ENCODE results near the gene EVA1C.
"Not testable (repeated sequence)": the region's sequence is repeated elsewhere in the genome, so short reads cannot be mapped to it uniquely, and the experiment has no call there.

EVA1C gene

DNA sequence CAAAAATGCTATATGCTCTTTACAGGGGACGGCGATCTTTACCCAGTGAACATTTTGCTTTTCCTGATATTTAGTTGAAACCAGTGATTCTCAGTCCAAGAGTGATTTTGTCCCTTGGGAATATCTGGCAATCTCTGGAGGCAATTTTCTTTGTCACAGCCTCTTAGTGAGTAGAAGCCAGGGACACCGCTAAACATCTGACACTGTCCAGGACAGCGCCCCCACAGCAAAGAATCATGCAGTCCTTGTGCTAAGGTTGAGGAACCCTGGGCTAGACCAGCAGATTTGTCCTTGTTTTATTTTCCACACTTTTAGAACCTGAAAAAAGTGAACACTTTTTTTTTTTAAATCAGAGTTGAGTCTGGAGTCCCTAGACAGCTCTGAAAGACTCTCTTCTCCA, 13.1 kb downstream of the EVA1C start:
- no peak for DNase-seq

GRCh38 chr21:32426066-32426465, 13.6 kb downstream of the EVA1C start:
- DNase-seq: no peak

GRCh38 chr21:32426592-32427051, 14.1 kb downstream of the EVA1C start:
- DNase-seq: no peak

DNA sequence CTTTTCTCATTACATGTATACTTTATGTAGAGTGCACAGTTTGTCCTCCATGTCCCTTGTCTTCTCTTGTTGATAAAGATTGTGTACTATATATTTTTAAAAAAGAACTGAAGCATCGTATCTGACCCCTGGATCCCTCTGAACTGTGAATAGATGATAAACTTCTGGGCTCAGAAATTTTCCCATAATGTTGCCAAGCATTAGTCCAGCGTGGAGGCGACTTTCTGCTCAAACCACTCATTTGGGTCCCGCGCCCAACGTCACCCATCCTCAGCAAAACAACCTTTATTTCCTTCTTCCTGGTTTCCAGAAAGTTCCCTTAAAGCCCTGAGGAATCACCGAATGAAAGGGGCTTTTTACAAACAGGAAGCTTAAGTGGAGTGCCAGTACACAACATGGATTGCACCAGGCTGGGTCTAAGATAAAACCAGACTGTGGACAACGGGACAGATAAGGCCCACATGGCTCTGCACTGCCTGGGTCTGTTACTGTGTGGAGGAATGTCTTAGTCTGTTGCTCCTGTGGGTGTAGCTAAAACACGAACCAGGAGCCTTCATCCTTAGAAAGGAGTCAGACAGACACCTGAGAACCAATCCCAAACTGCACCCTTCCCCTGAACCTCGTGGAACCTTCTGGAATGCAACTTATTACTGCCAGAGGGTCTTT, 15.6 kb downstream of the EVA1C start:
- DNase-seq: no peak

- not testable (repeated sequence) for DNase-seq
Observed at GRCh38 chr21:32432982-32433660, 20.6 kb downstream of the EVA1C start.

DNA sequence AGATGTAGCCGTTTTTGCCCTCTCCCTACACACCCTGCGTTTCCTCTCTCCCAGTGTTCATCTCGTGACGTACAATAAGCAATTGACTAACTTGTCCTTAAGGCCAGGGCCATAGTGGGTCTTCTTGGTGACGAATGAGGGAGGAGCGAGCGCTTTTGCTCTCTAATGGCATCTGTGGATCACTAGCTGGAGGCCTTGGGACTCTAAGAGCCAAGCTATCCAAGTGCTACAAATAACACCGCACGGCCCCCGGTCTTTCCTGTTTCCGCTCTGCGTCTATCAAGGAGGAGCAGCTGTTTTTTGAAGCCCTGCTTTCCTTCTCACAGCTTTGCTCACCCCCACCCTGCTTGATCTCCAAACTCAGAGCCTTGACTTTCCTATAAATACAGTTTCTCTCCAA, 25.2 kb downstream of the EVA1C start:
- DNase-seq: no peak

- no peak for DNase-seq
Observed at GRCh38 chr21:32442566-32443318, 30.2 kb downstream of the EVA1C start.

- DNase-seq: no peak
Observed at GRCh38 chr21:32445101-32445500, 32.6 kb downstream of the EVA1C start.

DNA sequence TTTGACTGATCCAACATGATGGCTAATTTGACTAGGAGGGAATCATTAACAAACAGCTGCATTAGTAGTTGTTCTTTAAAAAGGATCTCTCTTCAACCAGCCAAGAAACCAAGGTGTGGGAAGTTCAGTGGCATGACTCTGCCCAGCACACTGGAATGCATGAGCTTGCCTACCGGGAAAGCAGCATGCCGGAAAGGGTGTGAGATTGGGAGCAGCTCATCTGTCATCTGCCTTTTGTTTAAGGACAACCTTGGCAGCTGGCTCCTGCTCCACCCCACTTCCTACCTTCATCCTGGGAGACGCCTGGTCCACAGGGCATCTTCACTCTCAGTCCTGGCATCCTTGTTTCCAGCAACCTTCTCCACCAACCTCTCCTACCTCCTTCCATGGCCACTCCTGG, 33.9 kb downstream of the EVA1C start:
- not testable (repeated sequence) for DNase-seq

- DNase-seq: no peak
Observed at GRCh38 chr21:32447224-32447623, 34.7 kb downstream of the EVA1C start.

DNA sequence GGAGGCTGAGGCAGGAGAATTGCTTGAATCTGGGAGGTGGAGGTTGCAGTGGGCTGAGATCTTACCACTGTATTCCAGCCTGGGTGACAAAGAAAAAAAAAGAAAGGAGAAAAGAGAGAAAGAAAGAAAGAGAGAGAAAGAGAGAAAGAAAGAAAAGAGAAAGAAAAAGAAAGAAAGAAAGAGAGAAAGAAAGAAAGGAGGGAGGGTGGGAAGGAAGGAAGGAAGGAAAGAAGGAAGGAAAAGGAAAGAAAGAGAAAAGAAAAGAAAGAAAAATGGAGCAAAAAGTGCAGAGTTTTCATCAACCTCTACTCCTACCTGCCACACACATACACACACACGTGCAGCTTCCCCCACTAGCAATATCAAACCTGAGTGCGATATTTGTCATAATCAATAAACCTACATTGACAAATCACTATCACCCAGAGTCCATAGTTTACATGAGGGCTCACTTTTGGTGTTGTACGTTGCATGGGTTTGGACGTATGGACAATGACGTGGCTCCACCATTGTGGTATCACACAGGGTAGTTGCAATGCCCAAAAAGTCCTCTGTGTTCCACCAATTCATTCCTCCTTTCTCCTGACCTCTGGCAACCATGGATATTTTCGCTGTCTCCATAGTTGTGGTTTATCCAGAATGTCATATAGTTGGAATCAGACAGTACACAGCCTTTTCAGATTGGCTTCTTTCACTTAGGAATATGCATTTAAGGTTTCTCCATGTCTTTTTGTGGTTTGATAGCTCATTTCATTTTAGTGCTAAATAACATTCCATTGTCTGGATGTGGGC, 36.5 kb downstream of the EVA1C start:
- no peak for DNase-seq

GRCh38 chr21:32450881-32451701, 38.6 kb downstream of the EVA1C start:
- not testable (repeated sequence) for DNase-seq

GRCh38 chr21:32452191-32452590, 39.7 kb downstream of the EVA1C start:
- DNase-seq: not testable (repeated sequence)

DNA sequence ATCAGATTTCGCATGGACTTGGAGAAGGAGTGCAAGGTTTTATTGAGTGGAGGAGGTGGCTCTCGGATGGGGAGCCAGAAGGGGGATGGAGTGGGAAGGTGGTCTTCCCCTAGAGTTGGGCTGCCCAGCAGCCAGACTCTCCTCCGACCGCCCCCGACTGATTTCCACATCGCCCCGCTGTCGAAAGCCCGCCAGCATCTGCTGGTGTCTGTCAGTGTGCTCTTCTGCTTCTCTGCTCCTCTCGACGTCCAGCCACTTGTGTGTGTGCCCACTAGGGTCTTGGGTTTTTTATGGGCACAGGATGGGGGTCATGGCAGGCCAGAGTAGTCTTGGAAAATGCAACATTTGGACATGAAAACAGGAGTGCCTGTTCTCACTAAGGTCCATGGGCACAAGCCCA, 40.1 kb downstream of the EVA1C start:
- DNase-seq: no peak

DNA sequence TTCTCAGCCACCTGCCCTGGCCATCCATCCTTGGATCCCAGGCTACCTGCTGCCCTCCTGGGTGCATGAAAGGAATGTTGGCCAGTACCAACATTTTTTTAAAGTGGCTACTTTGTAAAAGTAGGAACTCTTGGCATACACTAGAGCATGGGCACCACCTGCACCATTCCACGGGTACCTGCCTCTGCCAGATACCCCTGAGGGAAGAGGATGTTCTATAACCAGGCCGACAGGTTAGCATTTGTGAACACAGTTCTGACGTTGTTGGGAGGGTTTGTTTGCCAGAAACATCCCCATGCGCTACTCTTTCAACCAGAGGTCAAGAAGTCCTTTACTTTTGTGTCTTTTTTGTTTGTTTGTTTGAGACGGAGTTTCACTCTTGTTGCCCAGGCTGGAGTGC, 43.0 kb downstream of the EVA1C start:
- no peak for DNase-seq

GRCh38 chr21:32456497-32456918, 44.0 kb downstream of the EVA1C start:
- DNase-seq: no peak

DNA sequence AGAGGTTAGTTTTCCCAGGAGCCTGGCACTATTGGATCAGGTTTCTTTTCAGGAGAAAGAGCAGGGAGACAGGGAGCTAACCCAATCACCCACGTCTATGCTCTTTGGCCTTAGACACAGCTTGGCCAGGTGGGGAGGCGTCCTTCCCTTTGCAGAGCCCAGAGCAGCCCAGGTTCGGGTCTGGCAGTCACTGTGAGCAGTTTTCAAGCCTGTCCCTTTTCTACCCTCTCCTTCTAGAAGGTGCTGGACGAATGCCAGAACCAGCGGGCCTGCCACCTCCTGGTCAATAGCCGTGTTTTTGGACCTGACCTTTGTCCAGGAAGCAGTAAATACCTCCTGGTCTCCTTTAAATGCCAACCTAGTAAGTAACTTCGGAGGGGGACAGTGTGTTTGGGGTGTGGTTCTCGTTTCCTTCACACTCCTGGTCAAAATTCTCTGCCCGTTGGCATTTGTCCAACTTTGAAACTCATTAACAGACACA, 44.9 kb downstream of the EVA1C start:
- DNase-seq: no peak

GRCh38 chr21:32457962-32458361, 45.5 kb downstream of the EVA1C start:
- DNase-seq: no peak

DNA sequence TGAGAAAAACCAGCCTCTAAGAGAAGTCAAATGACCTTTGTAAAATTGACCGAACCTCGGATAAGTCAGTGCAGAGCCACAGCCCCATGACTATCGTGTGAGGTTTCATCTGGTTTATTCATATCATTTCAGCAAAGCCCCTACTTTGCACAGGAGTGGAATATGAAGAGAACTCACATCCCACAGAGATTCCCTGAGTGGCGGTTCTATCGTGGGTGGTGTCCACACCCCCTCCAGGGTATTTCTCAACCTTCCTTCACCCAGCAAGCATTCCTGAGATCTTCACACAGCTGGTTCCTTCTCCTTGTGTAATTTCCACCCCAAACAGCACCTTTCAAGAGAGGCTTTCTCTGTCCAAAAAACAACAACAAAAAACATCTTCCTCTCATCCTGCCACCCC, 47.5 kb downstream of the EVA1C start:
- DNase-seq: no peak

DNA sequence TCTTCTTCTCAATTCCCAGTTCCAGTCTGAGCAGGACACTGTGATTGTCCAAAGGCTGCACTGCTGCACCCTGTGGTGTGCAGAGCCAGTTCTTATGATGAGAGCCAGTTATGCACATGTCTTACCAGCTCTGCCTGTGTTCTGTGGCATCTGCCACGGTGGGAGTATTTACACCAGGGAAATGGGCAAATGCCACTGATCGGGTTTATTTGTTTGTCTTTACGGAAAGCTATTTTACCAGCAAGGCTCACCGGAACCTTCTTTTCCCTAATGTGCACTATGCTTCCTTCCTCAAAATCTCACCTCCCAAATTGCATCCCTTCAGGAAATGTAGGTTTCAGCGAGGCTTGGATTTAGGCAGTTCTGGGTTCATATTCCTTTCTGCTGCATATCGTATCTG, 49.0 kb downstream of the EVA1C start:
- DNase-seq: no peak

DNA sequence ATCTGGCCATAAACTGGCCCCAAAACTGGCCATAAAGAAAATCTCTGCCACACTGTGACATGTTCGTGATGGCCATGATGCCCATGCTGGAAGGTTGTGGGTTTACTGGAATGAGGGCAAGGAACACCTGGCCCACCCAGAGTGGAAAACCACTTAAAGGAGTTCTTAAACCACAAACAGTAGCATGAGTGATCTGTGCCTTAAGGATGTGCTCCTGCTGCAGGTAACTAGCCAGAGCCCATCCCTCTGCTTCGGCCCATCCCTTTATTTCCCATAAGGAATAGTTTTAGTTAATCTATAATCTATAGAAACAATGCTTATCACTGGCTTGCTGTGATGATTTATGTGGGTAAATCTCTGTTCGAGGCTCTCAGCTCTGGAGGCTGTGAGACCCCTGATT, 50.1 kb downstream of the EVA1C start:
- DNase-seq: not testable (repeated sequence)

DNA sequence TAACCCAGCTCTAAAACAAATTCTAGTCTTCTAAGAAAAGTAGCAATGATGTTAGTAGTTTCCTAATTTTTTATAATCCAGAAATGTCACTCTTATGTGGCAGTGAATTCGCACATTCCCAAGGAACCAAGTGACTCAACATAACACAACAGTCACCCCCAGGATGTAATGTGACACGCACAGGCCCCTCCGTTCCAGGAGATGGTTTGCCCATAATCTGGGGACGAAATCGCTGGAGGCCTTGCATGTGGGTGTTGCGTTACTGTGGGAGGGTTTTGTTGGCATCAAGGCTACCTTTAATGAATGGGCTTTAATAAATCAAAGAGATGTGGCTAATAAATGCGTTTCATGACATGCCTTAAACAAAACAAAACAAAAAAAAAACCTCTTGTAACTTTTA, 50.9 kb downstream of the EVA1C start:
- no peak for DNase-seq

All from NCI-H526 treated with DMSO at 0.1 percent for 48 hours (cell line).